Measurements from ENCODE around the gene ERC1.

- TF ChIP-seq MYC (IDR thresholded peaks at IDR 0.05; ENCODE audit: low read depth, low read length) (no peak), POLR2A (IDR thresholded peaks at IDR 0.05; ENCODE audit: extremely low read depth, insufficient read length) (no peak)
These were observed 297.3 kb downstream of the ERC1 start for GRCh38 chr12:1288333-1288732.

All from NB4 (cell line).